Fibroblast of upper back skin (primary cell): ENCODE results near the gene COL16A1.

Experiments
- DNase-seq: peaks from one replicate; pipeline ENCODE4 v3.0.0-alpha.2; 2013

The COL16A1 gene

DNA sequence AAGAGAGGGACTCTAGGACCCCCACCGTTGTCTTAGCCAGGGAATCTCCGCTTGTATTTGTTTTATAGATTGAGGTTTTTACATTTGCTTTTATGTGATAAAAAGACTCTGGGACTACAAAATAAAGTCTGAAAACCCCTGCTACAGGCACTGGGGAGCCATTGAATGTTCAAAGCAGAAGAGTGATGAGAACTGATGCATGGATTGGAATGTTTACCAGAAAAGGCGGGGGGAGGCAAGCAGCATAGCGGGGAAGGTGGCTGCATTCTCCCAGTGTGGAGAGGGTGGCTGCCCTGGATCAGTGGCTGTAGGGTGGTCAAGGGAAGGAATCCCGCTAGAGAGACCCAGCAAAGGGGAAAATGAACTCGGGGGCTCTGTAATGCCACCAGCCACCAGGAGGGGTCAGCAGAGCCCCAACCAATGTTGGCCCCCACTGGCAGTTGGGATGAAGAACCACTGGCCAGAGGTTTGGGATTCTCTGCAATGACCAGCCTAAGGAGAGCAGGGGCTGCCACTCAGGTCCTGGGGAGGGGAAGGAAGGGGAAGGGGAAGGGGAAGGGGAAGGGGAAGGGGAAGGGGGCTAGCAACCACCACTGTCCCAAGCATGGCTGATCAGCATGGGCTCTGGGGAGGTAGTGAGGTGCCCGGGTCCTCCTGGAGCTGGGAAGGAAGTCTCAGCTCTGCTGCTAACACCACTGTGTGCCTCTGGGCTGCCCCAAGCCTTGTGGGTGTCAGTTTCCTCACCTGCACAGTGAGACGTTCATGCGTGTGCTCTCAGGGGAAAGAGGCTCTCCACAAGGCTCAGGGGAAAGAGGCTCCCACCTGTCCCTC lies 40.0 kb downstream of the COL16A1 start:
- peak; percentile 41 for DNase-seq

DNA sequence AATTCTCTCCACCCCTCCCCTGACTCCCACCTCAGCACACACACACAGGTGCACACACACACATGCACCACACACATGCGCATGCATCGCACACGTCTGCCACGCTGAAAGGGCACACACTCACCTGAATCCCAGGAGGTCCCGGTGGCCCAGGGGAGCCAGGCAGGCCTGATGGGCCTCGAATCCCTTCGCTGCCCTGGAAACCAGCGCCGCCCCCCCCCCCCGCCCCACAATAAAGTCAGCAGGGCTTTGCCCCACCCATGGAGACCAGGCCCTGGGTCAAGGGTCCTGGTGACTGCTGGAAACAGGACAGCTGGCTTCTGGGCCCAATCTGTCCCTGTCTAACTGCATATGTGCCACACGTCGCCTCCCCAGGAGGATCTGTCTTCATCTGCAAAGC lies 41.4 kb downstream of the COL16A1 start:
- no peak for DNase-seq

DNA sequence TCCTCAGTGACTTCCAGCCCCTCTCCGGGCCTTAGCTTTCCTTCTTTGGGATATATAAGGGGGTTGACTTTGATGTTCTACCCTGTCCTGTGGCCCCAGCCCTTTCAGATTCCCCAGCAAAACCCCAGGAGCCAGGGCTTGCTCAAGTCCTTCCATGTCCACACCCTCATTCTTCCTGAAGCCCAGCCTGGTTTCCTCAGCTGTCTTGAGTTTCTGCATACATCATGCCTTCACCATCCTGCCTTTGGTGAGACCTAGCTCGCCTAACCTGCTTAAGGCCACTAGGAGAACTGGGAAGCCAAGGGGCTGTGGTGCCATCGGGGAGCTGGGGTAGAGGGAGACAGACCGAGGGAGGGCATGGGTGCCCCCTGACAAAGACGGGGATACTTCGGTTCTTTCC lies 42.0 kb downstream of the COL16A1 start:
- DNase-seq: no peak

DNA sequence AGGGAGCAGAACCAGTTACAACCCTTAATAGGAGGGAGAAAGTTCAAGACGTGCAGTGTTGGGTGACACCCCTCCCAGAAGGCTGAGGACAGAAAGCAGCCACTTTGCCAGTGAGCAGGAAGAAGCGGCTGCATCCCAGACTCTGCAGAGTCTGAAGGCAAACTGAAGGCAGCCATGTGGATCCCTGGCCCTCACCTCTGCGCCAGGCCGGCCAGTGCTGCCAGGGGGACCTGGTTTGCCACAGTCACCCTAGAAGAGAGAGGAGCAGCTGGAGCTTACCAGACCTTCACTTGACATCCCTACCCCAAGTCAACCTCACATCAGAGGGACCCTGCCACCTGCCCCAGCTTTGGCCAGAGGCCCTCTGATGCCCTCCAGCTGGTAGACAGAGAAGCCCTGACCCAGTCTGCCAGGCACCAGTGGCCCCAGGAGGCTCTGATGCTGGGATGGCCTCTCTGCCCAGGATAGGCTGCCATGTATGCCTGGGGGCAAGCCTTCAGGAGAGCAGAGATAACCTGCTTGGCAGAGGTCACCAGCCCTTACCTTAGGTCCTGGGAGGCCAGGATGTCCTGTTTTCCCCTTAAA lies 42.9 kb downstream of the COL16A1 start:
- no peak for DNase-seq

DNA sequence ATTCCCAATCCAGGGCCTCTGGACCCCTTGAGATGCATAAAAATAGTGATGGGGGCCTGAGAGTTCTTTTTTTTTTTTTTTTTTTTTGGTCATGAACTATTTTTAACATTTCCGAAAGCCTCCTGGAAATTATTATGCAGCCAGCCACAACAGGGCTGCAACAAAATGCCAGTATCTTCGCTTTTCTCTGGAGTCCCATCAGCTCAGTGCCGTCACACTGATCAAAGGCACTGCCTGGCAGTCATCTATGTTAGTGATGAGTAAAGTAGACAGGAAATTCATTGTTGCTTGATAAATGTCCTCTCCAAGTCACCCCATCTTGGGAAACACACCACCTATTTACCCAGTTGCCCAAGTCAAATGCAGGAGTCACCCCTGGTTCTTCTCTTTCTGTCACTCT lies 43.9 kb downstream of the COL16A1 start:
- no peak for DNase-seq

DNA sequence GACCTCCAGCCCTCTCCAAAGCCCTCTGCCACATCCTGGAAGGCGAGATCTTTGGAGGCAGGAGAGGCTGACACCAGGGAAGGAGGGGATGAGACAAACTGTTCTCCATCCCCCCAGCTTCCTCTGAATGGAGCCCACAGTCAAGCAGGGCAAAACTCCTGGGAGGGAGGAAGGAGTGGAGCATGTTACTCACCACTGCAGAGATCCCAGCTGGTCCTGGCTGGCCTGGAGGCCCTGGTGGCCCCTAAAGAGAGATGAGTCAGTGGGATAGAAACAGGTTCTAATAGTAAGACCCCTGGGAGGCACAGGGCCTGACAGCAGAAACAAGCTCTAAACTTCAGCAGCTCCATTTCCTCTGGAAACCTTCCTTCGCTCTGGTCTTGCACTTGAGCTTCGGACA lies 45.1 kb downstream of the COL16A1 start:
- DNase-seq: peak; percentile 49

DNA sequence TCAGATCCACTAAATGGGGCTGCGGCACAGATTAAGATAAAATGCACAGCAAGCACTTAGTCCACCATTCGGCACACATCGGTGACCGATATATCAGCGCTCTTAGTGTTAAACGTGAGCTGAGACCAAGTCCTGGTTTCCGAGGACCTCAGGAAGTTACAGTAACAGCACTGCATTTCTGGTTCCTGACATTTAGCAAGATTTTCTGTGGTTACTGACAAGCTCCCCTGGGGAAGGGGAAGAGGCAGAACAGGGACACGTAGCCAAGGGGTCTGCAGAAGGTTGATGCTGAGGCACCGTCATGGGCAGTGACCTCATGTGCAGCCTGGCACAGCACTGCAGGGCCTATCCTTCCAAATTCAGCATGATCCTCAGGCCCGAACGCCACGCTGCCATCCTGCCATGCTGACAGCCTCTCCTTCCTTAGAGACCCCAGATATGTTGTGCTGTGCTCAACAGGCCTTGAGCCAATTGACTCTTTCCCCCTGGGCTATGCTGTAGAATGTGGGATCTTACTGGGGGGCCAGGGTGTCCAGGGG lies 45.8 kb downstream of the COL16A1 start:
- DNase-seq: no peak

DNA sequence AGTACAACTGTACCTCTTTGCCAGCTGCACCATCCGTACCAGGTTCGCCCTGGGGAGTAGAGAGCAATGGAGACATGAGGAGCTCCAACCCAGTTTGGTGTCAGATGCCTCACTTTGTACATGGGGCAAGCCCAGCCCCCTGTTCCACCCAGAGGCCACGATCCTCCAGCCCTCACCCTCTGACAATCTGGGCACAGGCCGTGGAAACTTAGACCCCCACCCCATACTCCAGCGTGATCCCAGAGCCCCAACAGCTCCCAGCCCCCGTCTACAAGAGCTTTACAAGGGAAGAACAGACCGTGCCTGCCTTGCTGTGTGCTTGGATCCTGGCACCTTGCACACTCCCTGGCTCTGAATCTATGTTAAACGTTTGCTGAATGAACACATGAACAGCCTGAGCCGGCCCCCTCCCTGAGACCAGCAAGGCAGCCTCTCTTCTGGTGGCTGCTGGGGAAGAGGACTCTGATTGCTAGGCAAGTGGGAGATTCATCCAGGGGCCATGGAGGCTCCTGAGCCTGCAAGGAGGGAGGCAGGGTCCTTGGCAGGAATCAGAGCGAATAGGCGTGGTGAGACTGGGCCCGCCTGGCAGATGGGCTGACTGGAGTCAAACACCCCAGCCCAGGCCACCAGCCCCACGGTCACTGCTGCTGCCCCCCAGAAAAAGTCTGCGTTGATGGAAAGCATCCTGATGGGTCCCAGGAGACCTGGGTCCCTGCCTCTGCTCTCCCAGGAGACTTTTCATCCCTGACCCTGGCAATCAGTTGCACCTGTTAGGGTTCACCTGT lies 46.6 kb downstream of the COL16A1 start:
- DNase-seq: no peak

DNA sequence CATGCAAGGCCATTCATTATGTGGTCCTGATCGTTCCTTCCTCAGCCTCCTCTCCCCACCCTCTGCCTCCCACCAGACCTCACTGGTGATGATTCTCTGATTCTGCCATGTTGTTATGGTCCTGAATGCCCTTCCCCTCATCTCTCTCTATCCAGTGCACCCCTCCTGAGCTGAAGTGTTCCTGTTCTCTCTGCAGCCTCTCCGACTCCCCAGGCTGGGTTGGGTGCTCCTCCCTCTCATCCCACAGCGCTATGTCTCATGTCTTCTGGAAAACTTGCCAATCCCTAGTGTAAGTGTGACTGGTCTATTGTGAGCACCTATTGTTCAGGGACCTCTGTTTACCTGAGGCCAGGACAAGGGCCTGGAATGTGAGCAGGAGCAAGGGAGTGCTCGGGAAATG lies 48.1 kb downstream of the COL16A1 start:
- DNase-seq: no peak

DNA sequence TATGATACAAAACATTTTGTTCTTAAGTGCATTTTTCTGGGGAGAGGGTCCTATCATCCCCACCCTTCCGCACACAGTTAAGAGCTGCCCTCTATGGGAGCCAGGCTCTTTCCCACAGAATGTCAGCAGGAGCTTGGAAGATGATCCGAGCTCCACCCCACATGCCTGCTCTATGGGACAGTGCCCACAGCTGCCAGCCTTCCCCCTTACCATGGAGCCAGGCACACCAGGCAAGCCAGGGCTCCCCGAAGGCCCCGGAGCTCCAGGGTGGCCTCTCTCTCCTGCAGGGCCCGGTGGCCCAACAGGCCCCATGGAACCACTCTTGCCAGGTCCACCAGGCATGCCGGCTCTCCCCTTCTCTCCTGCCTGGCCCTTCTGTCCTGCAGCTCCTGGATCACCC lies 48.7 kb downstream of the COL16A1 start:
- DNase-seq: no peak

DNA sequence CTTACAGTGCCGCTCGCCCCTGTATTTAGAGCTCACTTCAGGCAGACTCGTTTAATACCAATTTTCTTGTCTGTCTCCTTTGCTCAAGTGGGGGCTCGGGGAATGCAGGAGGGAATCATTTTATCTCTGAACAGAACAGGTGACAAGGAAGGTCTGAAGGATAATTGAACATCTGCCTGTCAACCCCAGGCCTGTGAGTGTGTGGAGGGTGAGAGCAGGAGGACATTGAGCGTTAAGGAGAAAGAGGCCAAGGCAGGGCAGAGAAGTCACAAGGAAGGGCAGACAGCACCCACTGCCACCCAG lies 49.4 kb downstream of the COL16A1 start:
- no peak for DNase-seq

DNA sequence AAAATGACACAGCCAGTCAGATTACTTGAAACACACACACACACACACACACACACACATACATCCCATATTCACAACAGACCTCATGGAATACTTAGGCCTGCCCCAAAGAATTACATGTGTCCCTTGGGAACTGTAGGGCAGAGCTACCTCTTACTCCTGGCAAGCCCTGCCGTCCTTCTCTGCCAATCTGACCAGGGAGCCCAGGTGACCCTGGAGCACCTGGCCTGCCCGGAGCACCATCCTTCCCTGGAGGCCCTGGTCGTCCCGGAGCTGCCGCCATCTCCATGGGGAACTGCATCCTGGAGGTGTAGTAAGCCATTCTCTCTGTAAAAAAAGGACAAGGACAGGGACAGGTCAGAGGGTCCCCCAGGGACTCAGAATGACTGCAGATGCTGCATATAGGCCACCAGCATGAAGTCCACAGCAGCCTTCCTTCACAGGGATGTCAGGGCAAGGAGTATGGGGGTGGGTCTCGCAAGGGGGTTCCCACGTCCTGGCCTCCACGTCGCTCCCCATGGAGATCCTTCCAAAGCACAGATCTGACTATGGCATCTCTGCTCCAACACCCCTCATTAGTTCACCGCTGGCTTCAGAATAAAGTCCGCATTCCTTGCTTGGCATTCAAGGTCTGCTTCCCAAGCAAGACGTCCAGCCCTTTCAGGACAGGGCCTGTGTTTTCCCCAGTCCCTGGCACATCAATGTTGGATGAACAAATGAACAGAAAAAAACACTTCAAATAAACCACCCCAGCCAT lies 49.9 kb downstream of the COL16A1 start:
- DNase-seq: no peak

DNA sequence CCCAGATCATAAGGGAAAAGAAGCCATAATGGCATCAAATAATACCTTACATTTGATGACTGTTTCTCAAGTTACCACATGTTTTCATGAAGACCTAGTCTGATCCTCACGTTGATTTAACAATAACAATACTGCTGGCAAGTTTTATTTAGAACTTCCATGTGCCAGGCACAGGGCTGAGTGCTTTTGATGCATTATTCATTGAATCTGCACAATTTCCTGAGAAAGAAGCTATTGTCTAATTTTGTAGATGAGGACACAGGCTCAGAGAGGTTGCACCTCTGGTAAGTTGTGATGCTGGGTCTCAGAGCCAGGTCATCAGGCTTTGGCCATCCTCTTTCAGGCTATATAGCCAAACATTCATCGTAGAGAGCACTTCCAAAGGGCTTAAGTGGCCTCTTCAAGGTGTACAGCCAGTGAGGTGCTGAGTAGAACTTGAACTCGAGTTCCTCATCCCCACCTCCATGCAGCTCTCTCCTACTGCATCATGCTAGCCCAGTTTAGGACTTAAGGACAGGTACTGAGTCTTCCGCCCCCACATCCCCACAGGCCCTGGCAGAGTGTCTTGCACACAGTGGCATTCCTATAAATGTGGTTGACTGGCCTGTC lies 50.8 kb downstream of the COL16A1 start:
- DNase-seq: no peak

DNA sequence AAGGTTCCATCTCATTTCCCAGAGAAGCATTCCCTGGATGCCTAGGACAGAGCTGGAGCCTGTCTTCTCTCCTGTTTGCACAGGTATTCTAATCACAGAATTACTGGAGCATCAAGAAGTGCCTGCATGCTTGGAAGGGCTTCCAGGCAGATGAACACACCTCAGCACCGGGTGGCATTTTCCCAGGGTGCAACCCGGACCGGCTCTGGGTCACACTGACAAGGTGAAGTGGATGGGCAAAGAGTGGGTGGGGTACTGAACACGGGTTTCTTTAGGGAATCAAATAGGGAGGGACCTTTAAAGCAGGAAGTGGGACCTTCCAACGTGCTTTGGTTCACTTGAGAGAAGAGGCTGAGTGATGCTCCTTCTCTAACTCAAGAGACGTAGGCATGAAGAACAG lies 52.1 kb downstream of the COL16A1 start:
- no peak for DNase-seq

DNA sequence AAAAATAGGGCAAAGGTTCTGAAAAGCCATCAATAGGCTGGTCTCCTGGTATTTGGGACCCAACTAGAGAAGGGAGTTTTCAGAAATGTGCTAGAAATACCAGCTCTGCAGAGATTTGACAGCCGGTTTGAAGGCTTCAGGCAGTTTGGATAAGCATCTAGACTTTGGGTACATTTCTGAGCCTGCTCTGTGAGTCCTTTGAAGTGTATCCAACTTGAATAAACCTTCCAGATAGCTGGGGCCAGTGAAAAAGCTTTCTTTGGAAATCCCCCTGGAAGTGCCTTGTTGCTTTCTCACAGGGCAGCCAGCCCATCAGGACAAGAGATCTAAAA lies 52.8 kb downstream of the COL16A1 start:
- DNase-seq: no peak

DNA sequence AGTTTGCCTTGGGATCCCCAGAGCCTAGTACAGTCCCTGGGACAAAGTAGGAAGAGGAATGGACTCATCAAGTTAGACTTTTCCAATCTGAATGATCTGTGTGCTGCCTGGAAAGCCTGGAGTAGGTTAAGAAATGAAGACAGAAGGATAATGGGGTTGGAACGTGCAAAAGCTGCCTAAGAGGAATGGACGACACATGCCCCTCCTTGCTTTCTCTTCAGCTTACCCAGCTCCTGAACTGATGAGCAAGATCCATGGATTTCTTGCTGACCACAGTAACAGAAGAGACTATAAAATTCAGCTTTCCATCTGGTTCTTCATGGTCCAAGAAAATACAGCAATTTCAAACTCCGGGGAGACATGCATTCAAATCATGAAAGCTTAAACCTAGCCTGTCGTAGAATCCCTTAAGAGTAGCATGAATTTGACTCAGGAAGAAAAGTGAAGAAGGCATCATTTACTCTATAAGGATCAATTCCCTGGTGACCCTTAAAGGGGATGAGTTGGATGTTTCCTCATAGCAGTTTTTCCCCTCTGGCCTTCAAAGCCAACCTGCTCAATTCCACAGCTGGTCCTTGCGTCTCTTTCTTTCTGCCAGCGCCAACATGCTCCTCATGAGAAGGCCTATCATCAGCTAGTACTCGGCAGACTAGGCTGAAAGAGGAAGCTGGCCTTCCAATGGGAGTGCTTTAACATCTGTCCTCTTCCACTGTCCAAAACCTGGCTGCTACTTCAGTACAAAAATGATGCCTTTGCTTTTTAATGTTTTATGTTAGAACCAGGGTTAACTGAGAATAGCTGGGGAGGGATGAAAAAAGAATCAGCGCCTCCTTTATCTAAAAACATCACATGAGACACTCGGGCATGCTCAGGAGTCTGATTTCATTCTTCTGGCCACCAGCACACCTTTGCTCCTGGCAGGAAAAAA lies 53.4 kb downstream of the COL16A1 start:
- DNase-seq: no peak

DNA sequence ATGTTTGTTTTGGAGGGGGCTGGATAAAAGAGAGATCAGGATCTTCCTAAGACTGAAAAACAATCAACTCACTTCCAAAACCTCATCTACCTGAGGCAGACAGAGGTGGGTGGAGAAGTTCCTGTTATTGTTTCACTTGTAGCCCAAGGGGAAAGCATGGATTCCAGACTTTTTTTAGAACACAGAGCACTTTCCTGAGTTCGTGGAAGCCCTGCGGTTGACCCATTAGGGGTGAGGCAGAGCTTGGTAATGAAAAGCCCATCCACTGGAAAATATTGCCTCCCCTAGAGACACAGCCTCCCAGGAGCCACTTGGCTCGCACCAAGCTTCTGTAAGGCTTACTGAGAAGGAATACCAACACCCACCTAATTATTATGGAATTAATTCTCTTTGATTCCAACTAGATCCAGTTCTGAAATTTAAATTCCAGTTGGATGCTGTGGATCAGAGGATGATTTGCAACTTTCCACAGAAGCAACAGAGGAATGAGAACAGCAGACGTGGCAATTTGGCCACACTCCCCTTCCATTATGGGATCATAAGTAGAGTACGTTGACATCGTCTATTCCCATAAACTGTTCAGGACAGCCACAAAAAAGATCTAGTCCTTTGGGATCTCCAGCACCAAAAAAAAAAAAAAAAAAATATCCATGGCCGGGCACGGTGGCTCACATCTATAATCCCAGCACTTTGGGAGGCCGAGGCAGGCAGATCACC lies 55.0 kb downstream of the COL16A1 start:
- peak; percentile 24 for DNase-seq

DNA sequence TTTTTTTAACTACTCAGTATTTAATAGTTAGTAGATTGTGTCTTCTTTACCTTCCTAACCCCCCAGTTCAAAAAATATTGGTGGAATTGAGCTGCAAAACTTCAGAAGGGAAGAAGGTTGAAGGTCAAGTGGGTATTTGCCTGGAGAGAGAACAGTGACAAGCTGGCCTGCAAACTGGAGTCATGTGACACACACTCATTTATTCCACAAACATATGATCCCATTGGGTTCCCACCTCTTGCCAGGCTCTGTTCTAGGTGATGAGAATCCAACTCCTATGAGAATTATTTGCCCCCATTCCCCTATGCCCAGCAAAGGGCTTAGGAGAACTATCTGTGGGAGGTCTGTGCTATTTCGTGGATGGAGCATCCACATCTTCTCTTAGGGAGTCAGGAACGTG lies 55.6 kb downstream of the COL16A1 start:
- DNase-seq: no peak

DNA sequence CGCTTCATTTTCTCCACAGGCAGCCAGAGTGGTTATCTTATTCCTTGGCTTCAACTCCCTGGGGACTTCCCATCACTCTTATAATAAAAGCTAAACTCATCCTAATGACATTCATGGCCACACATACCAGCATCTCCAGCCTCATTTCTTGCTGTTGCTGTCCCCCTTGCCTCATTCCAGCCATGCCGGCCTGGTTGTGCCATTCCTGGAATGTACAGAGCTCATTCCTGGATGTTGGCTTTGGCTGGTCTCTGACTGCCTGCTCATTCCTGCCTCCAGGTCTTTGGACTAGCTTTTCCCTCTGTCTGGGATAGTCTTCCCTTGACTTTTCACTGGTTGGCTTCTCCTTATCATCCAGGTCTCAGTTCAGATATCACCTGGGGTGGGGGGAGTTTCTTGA lies 56.7 kb downstream of the COL16A1 start:
- peak; percentile 80 for DNase-seq

DNA sequence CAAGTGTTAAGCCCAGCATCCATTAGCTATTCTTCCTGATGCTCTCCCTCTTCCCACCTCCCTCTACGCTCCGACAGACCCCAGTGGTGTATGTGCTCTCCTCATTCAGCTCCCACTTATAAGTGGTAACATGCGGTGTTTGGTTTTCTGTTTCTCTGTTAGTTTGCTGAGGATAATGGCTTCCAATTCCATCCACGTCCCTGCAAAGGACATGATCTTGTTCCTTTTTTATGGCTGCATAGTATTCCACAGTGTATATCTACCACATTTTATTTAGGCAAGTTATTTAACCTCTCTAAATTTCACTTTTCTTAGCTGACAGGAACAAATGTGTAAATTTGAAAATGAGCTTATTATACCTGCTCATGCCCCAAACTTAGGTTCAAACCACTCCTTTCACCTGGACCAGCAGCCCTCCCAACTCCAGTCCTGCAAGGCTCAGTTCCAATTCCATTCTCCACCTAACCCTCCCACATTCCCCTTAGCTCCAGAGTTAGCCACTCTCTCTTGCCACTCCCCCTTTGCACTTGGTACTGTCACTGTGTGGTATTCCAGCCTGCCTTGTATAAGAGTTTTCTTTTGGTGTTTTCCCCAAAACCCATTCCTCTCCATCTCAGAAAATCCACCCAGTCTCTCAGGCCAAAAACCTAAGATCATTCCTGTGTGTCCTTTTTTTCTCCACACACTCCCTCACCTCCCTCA lies 57.4 kb downstream of the COL16A1 start:
- DNase-seq: no peak

DNA sequence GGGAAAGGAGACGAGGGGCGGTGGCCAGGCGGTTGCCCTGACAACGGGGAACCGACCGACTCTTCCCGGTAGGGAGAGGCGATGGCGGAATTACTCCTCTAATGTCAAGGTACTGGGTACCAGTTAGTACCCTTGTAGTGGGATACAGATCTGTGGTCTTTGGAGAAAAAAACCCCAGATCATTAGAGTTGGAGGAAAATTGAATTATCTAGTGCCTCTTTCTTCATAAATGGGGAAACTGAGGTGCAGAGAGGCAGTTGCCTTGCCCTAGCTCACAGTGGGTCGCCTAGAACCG lies 58.6 kb downstream of the COL16A1 start:
- DNase-seq: no peak
